Endometrial microvascular endothelial cells (primary cell): Measurements from ENCODE around the gene TXNRD2. TPM values are rescaled to one million over a fixed set of nuclear protein-coding genes. Genes with fewer than 3 reads are reported as not detected.

Experiments used
- in situ Hi-C: cut with HindIII; loops from 2 replicates; pipeline ENCODE4 v1.10.0; 2017; ENCODE audit warnings: low sequenced_read_pairs, low pct_unique_long_range_greater_than_20kb; ENCODE audit errors: inconsistent ontology term
- total RNA-seq: library from RNA; depleted of rRNA; stranded (reverse); fragments of >200 nt; gene quantifications from one replicate; pipeline ENCODE4 v1.2.3, GENCODE V29; 2015; ENCODE audit errors: inconsistent ontology term

TXNRD2 gene
- total RNA-seq: 61.6 TPM

- in situ Hi-C loops: no loop called here
Observed at GRCh38 chr22:19941365-19942082, at the start of gene TXNRD2, which contains the start of gene COMT. Gene TXNRD2 (minus strand): TSS chr22:19941818. CDS start chr22:19941803, 15 bp downstream. Gene COMT (plus strand): TSS chr22:19941772. CDS start chr22:19962527, 20,755 bp downstream.

- in situ Hi-C loops: no loop called here
Observed at GRCh38 chr22:19991395-19991644, 49.7 kb upstream of the TXNRD2 start.

DNA sequence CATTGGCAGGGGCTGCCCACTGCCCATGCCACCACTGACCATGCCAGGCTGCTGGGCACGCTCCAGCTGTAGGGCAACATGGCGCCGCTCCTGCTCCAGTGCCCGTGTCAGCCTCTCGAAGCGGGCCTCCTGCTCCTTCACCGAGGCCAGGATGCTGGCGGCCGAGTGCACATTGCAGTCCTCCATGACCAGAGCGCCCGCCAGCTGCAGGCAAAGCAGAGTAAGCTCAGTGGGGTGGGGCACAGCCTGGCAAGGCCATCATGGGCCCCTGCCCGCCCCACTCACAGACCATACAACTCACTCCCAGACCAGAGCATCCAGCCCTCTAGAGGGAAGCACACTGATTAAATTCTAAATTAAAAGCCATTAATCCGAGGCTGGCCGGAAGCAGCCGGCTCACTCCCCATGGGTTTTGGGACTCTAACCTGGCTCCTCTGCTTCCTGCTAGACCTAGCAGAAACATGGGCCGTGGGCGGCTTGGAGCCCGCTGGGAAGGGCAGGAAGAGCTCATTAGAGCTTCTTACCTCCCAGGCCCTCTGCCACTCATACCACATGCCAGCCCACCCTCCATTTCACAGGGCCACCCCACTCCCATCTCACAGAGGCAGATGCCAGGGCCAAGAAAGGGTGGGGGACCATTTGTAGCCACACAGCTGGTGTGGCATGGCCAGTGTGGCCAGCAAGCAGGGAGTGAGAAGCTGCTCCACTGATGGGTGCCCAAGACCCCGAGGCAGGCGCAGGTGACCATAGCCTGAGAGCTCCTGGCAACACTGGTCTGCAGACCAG is 49.2 kb upstream of the TXNRD2 start:
- in situ Hi-C loops: no loop called here

- in situ Hi-C loops: no loop called here
Observed at GRCh38 chr22:19990188-19990587, 48.6 kb upstream of the TXNRD2 start.

GRCh38 chr22:19989725-19990067 is 48.1 kb upstream of the TXNRD2 start:
- in situ Hi-C loops: no loop called here

DNA sequence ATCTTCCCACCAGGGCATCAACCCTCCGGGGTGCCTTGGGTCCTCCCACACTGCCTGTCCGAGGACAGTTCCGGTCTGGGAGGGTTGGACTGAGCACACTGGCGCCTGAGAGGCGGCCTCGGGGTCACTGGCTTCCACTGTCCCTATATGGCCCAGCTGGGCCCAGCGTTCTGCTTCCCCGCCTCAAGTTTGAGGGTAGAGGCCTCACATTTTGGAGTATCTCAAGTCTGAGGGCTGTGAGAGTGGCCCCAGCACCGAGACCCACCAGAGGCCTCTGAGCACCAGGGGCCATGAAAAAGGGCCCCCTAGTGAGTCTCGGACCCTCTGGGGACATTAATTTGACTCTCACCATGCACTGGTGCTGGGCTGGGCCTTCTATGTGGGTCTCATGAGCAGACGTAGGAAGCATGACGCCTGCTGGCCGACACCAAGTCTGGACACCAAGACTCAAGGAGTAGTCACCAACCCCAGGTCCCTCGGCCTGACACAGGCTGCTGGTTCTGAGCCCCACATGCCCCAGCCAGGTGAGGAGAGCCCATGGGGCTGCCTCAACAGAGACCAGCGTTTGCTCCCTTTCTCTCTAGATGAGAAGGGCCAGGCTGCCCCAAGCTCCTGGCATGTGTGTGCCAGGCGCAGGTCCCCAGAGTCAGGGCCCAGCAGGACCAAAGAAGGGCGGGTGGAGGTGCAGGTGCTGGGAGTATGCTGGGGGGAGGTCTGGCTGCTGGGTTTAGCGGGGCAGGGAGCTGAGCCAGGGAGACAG is 47.5 kb upstream of the TXNRD2 start:
- in situ Hi-C loops: no loop called here

DNA sequence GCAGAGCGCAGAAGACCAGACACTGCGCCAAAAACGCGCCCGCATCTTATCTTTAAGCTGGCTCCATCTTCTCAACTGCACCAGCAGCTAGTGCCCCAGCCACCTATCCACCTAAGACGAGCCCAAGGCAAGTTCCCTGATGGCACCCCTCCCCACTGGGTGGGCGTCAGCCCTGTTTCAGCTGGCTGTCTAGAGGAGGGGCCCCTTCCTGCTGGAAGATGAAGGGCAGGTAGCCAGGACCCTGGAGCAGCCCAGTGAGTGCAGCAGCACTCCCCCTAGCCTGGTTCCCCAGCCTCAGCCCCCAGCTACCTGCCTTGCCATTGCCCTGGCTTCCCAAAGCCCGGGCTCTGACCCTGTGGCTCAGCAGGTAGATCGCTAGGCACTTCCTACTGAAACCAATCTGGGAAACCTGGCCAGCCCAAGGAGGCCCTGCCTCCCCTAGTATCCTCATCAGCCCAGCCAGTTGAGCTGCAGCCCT is 46.8 kb upstream of the TXNRD2 start:
- in situ Hi-C loops: no loop called here

GRCh38 chr22:19987394-19988306 is 46.0 kb upstream of the TXNRD2 start:
- in situ Hi-C loops: no loop called here

DNA sequence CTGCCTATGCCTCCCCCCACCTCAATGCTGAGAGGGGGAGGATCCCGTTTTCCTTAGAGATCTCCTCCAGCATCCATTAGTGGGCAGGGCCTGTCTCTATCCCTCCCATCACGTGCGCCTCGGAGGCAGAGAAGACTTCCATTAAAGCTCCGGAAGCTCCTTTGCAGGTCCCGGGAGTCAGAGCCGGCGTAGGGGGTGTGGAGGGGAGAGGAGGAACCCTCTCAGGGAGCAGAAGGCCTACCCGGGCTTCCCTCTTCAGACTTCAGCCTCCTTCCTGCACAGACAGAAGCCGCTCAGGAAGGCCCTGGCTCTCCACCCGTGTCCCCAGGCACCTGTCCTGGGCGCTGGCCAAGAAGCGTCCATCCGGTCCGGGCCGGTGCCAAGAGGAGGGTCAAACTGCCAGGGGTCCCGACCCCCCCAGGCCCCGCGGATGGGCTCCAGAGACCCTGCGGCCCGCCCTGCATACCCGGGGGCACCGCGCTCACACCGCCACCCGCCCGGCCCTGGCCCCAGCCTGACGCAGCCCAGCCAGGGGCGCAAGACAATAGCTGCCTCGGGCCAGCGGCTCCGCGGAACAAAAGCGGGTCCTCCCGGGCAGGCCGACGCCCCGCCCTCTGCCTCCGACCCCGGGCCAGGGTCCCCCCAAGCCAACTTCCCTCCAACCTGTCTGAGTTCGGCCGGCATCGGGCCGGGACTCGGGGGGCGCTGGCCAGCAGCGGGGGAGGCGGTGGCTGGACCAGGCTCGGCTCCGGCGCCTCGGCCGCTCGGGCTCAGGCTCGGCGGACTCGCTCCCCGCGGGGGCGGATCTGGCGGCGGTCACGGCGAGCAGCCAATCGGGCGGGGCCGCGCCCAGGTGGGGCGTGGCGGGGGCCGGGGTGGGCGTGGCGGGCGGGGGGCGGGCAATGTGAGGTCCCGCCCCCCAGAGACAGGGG is 45.1 kb upstream of the TXNRD2 start:
- in situ Hi-C loops: no loop called here

DNA sequence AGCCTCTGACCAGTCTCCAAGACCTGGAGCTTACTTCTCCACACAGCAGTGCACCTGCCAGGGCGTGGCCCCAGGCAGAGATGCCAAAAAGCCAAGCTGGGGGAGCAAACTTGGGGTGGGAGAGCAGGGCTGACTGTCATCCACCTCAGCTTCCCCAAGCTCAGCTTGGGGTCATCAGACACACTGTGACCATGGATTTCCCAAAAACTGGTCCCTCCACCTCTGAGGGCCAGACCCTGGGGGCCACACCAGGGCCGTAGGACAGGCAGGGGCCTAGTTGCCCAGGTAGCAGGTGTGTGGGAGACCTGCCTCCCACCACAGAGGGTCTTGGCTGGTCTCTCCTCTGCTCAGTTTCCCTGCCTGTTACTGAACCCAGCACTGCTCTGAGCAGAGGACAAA is 44.4 kb upstream of the TXNRD2 start:
- in situ Hi-C loops: no loop called here

DNA sequence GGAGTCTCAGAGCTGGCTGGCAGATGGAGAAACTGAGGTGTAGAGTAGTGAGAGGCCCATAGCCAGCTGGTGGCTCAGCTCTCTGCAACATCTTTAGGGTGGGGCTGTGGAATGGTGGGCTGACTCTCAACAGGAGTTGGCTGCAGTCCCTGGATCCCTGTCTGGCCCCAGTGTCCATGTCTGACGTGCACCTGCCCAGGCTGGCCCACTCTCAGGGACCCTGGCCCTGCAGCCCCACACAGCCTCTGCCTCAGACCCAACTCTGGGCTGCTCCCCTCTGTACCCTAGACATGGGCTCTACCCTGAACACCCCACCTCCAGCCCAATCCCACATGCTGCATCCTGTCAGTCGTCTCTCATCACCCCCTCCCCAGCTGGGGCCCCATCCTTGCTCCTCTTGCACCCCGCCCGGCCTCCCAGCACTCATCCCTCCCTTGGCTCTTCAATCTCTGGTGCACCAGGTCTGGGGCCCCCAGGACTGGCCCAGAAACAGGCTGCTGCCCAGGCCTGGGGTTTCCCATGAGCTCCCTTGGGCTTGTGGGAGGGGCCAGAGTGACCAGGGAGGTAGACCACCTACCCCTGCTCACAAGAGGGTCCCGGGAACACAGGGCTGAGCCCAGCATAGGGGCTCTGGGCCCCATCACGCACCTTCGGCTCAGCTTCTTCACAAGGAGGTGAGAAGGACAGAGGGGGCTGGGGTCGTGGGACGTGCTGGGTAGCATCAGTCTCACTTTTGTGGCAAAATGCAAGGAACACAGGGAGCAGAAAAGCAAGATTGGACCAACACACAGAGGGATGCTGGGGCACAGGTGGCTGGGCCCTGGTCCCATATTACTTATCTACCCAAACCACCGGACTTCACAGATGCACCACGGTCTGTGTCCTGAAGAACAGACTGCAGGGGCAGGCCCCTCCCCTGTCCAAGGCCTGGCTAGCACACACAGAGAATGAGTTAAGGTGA is 43.5 kb upstream of the TXNRD2 start:
- in situ Hi-C loops: no loop called here

DNA sequence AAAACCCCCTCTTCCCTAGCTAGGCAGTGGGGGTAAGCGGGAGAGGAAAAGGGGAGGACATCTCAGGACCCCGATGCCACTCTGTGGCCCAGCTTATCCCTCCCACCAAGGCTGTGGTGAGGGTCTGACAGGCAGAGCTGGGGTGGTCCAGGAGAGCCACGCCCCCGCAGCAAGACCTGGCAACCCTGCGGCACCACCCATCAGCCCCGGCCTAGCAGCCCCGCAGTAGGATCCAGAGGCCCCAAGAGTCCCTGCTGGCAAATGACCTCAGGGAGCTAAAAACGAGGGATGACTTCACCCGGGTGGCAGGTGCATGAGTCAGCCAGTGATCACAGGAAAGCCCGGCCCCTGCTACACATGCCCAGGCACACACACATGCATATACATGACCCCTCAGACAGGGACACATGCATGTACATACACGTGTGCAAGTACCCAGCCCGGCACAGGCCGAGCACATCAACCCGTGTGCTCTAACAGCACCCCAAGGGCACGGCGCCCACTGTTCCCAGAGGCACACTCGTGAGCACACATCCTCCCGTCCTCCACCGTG is 42.7 kb upstream of the TXNRD2 start:
- in situ Hi-C loops: no loop called here

DNA sequence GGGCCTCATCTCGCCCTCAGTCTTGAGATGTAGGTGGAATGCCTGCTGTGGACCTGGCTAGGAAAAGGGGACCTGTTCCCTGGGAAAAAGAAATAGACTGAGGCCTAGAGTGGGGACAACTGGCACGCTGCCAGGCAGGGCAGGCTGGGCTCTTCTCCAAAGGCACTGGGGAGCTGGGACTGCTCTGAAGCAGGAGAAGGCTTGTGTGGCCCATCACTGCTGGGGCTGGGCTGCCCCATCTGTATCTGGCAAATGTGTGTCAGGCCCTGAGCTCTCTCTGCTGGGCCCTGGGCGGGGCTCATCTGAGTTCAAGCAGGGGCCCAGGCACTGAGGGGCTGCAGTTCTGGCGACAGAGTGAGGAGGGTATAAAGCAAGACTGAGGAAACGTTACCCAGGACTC is 42.1 kb upstream of the TXNRD2 start:
- in situ Hi-C loops: no loop called here

DNA sequence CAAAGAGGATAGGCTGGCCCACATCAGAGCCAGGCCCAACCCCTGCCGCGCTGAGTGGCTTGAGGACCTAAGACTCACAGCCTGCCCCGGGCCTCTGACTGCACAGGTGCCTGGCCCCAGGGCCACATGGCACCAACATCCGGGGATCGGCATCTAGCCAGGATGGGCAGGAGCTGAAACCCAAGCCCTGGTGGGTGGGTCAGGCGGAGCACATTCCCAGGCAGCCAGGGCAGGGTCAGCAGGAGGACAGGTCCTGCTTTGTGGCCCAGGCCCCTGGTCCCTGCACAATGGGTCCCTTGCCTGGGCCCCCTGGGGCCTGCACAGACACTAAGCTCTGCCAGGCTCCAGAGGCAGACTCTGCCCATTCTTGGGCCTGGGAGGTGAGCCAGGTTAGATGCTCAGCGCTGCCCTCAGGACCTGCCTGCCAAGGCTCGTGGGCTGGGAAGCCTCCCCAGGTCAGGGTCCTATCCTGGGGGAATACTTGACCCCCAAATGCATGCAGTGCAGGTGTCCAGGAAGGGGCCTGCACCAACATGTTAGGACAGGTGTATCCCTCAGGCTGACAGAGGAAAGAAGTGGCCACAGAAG is 41.5 kb upstream of the TXNRD2 start:
- in situ Hi-C loops: no loop called here

DNA sequence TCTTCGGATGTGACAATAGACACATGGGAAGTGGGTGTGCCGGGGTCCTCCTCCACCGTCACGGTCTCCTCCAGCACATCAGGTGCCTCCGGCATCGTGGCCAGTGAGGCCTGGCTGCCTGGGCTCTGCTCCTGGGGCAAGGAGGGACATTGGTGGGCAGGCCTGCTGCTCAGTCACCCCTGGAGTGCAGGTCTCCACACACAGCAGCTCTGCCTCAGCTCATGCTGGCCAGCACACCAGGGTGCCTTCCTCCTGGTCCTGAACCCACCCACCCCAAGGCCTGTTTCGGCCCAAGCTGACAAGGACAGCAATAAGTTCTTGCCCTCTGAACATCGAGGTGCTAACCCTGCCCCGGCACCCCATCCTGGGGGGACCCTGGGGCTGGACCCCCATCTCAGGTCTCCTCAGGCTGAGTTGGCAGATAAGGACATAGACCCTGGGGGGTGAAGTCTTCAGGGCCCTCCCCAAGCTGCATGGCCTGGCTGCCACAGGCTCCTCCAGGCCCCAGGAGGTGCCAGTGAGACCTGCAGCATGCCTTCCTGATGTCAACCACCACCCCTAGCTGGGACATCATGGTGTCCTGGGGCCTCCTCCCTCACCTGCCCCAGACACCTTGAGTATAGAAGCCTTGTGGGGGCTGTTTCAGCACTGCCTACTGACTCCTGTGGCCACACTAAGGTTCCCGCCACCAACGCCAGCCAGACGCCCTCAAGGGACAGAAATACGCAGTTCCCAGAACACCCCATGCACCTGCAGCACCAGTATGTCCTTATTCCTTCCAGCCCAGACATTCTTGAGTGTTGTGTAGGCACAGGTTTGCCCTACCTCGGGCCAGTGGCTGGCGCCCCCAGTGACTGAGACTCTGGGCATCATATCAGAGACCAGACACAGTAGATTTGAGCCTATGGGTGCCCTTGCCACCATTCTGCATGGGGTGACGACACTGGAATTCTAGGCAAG is 40.6 kb upstream of the TXNRD2 start:
- in situ Hi-C loops: no loop called here
